Stomach (tissue), 9 donors: ENCODE data around the gene PFKFB4. TPM values are rescaled to one million over a fixed set of nuclear protein-coding genes. Genes with fewer than 3 reads are reported as not detected.

Experiments
- DNase-seq, 2 donors: peaks; one replicate each; pipeline versions ENCODE4 v3.0.0 to v3.0.0-alpha.2; 2013 to 2019
- H3K27ac ChIP-seq, 5 donors: fragments of 200-600 bp in 4 of 5; sonication (generic) in 4 of 5; one replicate each; pipeline ENCODE4 v1.5.1; 2013 to 2019; ENCODE audit warnings: mild to moderate bottlenecking in 1 of 5, moderate library complexity in 1 of 5
- H3K27me3 ChIP-seq, 3 donors: fragments of 200-600 bp; sonication (generic); one replicate each; pipeline ENCODE4 v1.5.1; 2017 to 2019; ENCODE audit warnings: mixed run types in 1 of 3
- H3K36me3 ChIP-seq, 4 donors: fragments of 200-600 bp; sonication (generic); 1 replicate in 3 of 4; 2 replicates in 1 of 4; pipeline ENCODE4 v1.5.1; 2016 to 2019
- H3K4me1 ChIP-seq, 4 donors: fragments of 200-600 bp; sonication (generic); one replicate each; pipeline ENCODE4 v1.5.1; 2016 to 2019
- H3K4me3 ChIP-seq, 4 donors: fragments of 200-600 bp; sonication (generic) in 3 of 4; one replicate each; pipeline ENCODE4 v1.5.1; 2016 to 2019; ENCODE audit warnings: mild to moderate bottlenecking in 1 of 4
- H3K9me3 ChIP-seq, 4 donors: fragments of 200-600 bp; sonication (generic); one replicate each; pipeline ENCODE4 v1.5.1; 2016 to 2019
- EP300 ChIP-seq: sonication (generic); formaldehyde crosslinking; IDR thresholded peaks from one replicate; pipeline ENCODE4 v1.6.1; 2017; ENCODE audit warnings: antibody characterized with exemption
- POLR2A ChIP-seq, 4 donors: fragments of 450-650 bp; IDR thresholded peaks; one replicate each; pipeline ENCODE4 v1.6.1; 2016; ENCODE audit warnings: antibody characterized with exemption in 4 of 4, control low read depth in 2 of 4, mild to moderate bottlenecking in 1 of 4, moderate library complexity in 1 of 4
- POLR2AphosphoS5 ChIP-seq, 3 donors: sonication (generic); formaldehyde crosslinking; IDR thresholded peaks; one replicate each; pipeline ENCODE4 v1.6.1; 2016; ENCODE audit warnings: antibody characterized with exemption in 3 of 3
- WGBS, 5 donors: extraction: QIAGEN DNeasy Blood & Tissue Kit in 3 of 5; methylation state at CpG; one replicate each; pipeline versions ENCODE4 v1.1.5 to v1.1.7; 2013 to 2018; 5-methylcytosine and 5-hydroxymethylcytosine counted together
- intact Hi-C: fragments of 100-400 bp; cut with DNase I; formaldehyde crosslinking; loops from one replicate; pipeline ENCODE4 v1.15.1; 2023; ENCODE audit warnings: low total_unique reads
- polyA plus RNA-seq, 3 donors: library from polyadenylated mRNA; stranded (reverse); fragments of 200-250 nt; gene quantifications; one replicate each; pipeline ENCODE4 v1.2.3, GENCODE V29; 2013
- total RNA-seq, 5 donors: library from RNA; depleted of rRNA; stranded (reverse); fragments of >200 nt; gene quantifications; one replicate each; pipeline versions ENCODE4 v1.1.0 to v1.2.3, GENCODE V29; 2014 to 2016
- TF ChIP-seq, protein P1 (sequence below), 7 experiments: fragments of 450-650 bp in 4 of 7; fragments of 200-600 bp in 3 of 7; sonication (generic) in 3 of 7; IDR thresholded peaks; one replicate each; pipeline ENCODE4 v1.5.1; 2016 to 2019; ENCODE audit warnings: antibody characterized with exemption in 7 of 7, control low read depth in 2 of 7, mild to moderate bottlenecking in 1 of 7
- donor health status: healthy with polysubstance abuse.
- donor health status: Bipolar disorder and iron deficiency.
- donor health status: healthy.

The PFKFB4 gene
- total and polyA plus RNA-seq, 8 donors = 0.61 to 9.6 (median 1.5) TPM; not detected in 1

DNA sequence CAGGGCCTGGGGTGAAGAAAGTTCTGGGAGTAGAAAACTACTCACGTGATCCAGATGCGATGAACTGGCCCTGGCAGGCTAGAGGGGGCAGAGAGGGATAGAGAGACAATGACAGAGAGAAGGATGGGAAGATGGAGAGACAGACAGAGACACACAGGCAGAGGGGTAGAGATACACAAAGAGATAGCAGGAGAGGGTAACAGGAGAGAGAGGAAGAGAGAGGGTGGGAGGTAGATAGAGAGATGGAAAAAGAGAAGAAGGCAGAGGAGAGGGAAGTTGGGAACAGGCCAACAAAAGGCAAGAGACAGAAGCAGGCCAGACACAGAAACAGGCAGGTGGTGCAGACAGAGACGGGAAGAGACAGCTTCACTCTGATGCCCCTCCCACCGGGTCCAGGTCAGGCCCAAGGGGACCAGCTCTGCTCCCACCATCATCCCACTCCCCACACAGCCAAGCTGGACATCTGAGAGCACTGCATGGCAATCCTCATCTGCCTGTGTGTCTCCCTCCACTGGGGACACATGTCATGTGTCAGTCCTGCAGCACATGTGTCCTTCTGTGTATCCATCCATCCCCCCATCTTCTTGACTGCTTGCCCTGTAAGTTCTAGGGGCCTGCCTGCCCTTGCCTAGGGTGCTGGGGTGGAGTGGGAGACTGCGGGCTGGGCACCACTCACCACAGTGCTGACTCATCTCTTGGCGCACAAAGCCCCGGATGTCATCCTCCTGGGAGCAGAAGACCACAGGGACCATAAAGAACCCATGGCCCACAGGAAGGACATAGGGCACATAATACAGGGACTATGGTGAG is 9.2 kb upstream of the PFKFB4 start:
- no peaks in the 10 kb centered on the region for H3K27me3 ChIP-seq
- no peaks in the 10 kb centered on the region for H3K9me3 ChIP-seq
- H3K4me1 ChIP-seq = peaks cover 7 to 20% (median 8%) of the 10 kb centered on the region in 4 donors
- WGBS, 5 donors = 49 to 67% (median 65%) methylated on average over 7 of the region's 7 CpGs
- no peak overlapping the region for H3K4me3 ChIP-seq
- DNase-seq = no peak
- TF ChIP-seq POLR2A (IDR thresholded peaks at IDR 0.05) (no peak), EP300 (no peak), POLR2AphosphoS5 (IDR thresholded peaks at IDR 0.05) (no peak)
- TF ChIP-seq, protein P1, sequence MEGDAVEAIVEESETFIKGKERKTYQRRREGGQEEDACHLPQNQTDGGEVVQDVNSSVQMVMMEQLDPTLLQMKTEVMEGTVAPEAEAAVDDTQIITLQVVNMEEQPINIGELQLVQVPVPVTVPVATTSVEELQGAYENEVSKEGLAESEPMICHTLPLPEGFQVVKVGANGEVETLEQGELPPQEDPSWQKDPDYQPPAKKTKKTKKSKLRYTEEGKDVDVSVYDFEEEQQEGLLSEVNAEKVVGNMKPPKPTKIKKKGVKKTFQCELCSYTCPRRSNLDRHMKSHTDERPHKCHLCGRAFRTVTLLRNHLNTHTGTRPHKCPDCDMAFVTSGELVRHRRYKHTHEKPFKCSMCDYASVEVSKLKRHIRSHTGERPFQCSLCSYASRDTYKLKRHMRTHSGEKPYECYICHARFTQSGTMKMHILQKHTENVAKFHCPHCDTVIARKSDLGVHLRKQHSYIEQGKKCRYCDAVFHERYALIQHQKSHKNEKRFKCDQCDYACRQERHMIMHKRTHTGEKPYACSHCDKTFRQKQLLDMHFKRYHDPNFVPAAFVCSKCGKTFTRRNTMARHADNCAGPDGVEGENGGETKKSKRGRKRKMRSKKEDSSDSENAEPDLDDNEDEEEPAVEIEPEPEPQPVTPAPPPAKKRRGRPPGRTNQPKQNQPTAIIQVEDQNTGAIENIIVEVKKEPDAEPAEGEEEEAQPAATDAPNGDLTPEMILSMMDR (IDR thresholded peaks at IDR 0.05) = no peak
- H3K27ac ChIP-seq = no peak overlapping the region
- intact Hi-C loops = no loop called here
- H3K36me3 ChIP-seq = no peaks in the 10 kb centered on the region

DNA sequence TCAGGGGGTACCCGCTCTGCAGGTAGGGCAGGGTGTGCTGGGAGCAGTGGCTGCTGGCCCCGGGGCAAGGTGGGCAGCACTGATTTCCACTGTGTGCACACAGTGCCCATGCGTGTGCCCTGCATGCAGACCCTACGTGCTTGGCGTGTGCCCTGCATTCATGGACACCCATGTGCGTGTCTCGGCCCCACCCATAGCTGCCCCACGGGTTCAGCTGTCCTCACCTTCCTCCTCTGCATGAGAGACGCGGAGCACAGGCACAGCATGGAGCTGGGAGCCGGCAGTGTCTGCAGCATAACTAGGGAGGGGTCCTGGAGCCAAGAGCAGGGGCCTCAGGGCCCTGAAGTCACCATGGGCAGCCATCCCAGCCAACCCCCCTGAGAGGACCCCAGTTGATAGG is 8.6 kb upstream of the PFKFB4 start:
- TF ChIP-seq POLR2AphosphoS5 (IDR thresholded peaks at IDR 0.05) (no peak), EP300 (no peak), POLR2A (IDR thresholded peaks at IDR 0.05) (no peak)
- TF ChIP-seq, protein P1 (IDR thresholded peaks at IDR 0.05) = no peak
- Histone ChIP-seq H3K4me1 (peaks cover 13 to 26% (median 14%) of the 10 kb centered on the region in 4 donors), H3K27me3 (no peaks in the 10 kb centered on the region), H3K36me3 (no peaks in the 10 kb centered on the region), H3K27ac (no peak overlapping the region), H3K9me3 (no peaks in the 10 kb centered on the region), H3K4me3 (no peak overlapping the region)
- WGBS, 5 donors = 88 to 90% (median 89%) methylated on average over 5 to 11 of the region's 11 CpGs
- no peak for DNase-seq
- intact Hi-C loops = no loop called here

GRCh38 chr3:48564667-48565066 is 8.1 kb upstream of the PFKFB4 start:
- no peak for DNase-seq
- intact Hi-C loops = no loop called here
- 86 to 97% (median 92%) methylated on average over 7 to 11 of the region's 11 CpGs for WGBS, 5 donors
- peaks cover 16 to 30% (median 19%) of the 10 kb centered on the region in 4 donors for H3K4me1 ChIP-seq
- no peaks in the 10 kb centered on the region for H3K9me3 ChIP-seq
- H3K27ac ChIP-seq = no peak overlapping the region
- H3K4me3 ChIP-seq = no peak overlapping the region
- no peaks in the 10 kb centered on the region for H3K27me3 ChIP-seq
- TF ChIP-seq EP300 (no peak), POLR2AphosphoS5 (IDR thresholded peaks at IDR 0.05) (no peak), POLR2A (IDR thresholded peaks at IDR 0.05) (no peak)
- TF ChIP-seq, protein P1 (IDR thresholded peaks at IDR 0.05) = no peak
- no peaks in the 10 kb centered on the region for H3K36me3 ChIP-seq

DNA sequence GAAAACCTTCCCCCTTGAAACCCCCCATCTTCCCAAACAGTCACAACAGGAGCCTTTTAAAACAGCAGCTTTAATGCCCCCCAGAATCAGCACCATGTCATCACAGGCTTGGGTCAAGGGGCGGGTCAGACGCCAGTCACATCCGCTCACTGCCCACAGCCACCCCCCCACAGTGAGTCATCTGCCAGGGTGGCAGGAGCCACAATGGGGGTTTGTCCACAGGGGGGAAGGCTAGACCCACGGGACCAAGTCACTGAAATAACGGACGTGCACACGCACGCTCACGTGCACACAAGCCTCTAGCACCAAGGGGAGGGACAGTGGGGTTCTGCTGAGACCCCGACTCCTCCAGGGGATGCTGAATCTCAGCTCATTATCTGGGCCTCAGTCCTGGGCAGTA is 7.4 kb upstream of the PFKFB4 start:
- intact Hi-C loops = no loop called here

More for the DNA sequence above, 7.4 kb upstream of the PFKFB4 start:
- no peaks in the 10 kb centered on the region for H3K9me3 ChIP-seq
- no peak overlapping the region for H3K4me3 ChIP-seq
- H3K27me3 ChIP-seq = no peaks in the 10 kb centered on the region
- H3K36me3 ChIP-seq = no peaks in the 10 kb centered on the region
- peaks cover 16 to 37% (median 23%) of the 10 kb centered on the region in 4 donors for H3K4me1 ChIP-seq
- TF ChIP-seq, protein P1 (IDR thresholded peaks at IDR 0.05) = no peak
- TF ChIP-seq EP300 (no peak), POLR2AphosphoS5 (IDR thresholded peaks at IDR 0.05) (no peak), POLR2A (IDR thresholded peaks at IDR 0.05) (no peak)
- H3K27ac ChIP-seq = peak overlapping the region in 1 of 5 donors; percentile 22
- WGBS, 5 donors = 66 to 73% (median 70%) methylated on average over 10 of the region's 10 CpGs
- DNase-seq = peak in 1 of 2 donors; percentile 28
